Trophoblast cell (in vitro differentiated cells and primary cell): ENCODE data around the gene KLHL41.

Source experiments
- DNase-seq, 2 donors: peaks; one replicate each; pipeline ENCODE4 v3.0.0-alpha.2; 2016
- H2AFZ ChIP-seq: 2 replicates; pipeline ENCODE4 v1.6.1; 2013; ENCODE audit warnings: low read length, moderate library complexity, mild to moderate bottlenecking; ENCODE audit not compliant: insufficient read depth, poor library complexity
- H2AK5ac ChIP-seq: 2 replicates; pipeline ENCODE4 v1.6.1; 2013; ENCODE audit warnings: mild to moderate bottlenecking, low read length
- H2BK120ac ChIP-seq: 2 replicates; pipeline ENCODE4 v1.6.1; 2013; ENCODE audit warnings: low read length, mild to moderate bottlenecking, moderate library complexity; ENCODE audit not compliant: insufficient read depth, poor library complexity
- H2BK12ac ChIP-seq: 2 replicates; pipeline ENCODE4 v1.6.1; 2013; ENCODE audit warnings: mild to moderate bottlenecking, low read length, moderate library complexity
- H2BK5ac ChIP-seq: 2 replicates; pipeline ENCODE4 v1.6.1; 2013; ENCODE audit warnings: low read length, low read depth, moderate library complexity, mild to moderate bottlenecking; ENCODE audit not compliant: poor library complexity
- H3K14ac ChIP-seq: 2 replicates; pipeline ENCODE4 v1.6.1; 2013; ENCODE audit warnings: mild to moderate bottlenecking, low read length
- H3K18ac ChIP-seq: 2 replicates; pipeline ENCODE4 v1.6.1; 2013; ENCODE audit warnings: mild to moderate bottlenecking, low read length
- H3K23ac ChIP-seq: 2 replicates; pipeline ENCODE4 v1.6.1; 2013; ENCODE audit warnings: low read length
- H3K27ac ChIP-seq: 2 replicates; pipeline ENCODE4 v1.5.1; 2013; ENCODE audit warnings: low read depth, mild to moderate bottlenecking, inconsistent platforms, low read length, moderate library complexity
- H3K27me3 ChIP-seq: 2 replicates; pipeline ENCODE4 v1.6.1; 2013; ENCODE audit warnings: inconsistent platforms, mild to moderate bottlenecking, low read length, moderate library complexity; ENCODE audit not compliant: insufficient read depth
- H3K36me3 ChIP-seq, 2 experiments: 1 replicate in 1 of 2; 2 replicates in 1 of 2; pipeline ENCODE4 v1.6.1; 2013; ENCODE audit warnings: low read length in 2 of 2, mild to moderate bottlenecking in 2 of 2, moderate library complexity in 1 of 2; ENCODE audit not compliant: insufficient read depth in 2 of 2, control insufficient read depth in 1 of 2
- H3K4ac ChIP-seq: 2 replicates; pipeline ENCODE4 v1.6.1; 2013; ENCODE audit warnings: low read depth, mild to moderate bottlenecking, low read length, moderate library complexity
- H3K4me1 ChIP-seq, 2 experiments: 1 replicate in 1 of 2; 2 replicates in 1 of 2; pipeline ENCODE4 v1.6.1; 2013; ENCODE audit warnings: low read length in 2 of 2, mild to moderate bottlenecking in 2 of 2, moderate library complexity in 1 of 2; ENCODE audit not compliant: insufficient read depth in 2 of 2, control insufficient read depth in 1 of 2
- H3K4me2 ChIP-seq: 2 replicates; pipeline ENCODE4 v1.6.1; 2013; ENCODE audit warnings: inconsistent platforms, mild to moderate bottlenecking, low read length, moderate library complexity
- H3K4me3 ChIP-seq: 2 replicates; pipeline ENCODE4 v1.5.1; 2013; ENCODE audit warnings: mild to moderate bottlenecking, low read depth, low read length, inconsistent platforms
- H3K79me1 ChIP-seq: one replicate; pipeline ENCODE4 v1.6.1; 2013; ENCODE audit warnings: low read length
- H3K79me2 ChIP-seq: 2 replicates; pipeline ENCODE4 v1.6.1; 2013; ENCODE audit warnings: low read length, mild to moderate bottlenecking; ENCODE audit not compliant: control insufficient read depth, insufficient read depth, poor library complexity
- H3K9ac ChIP-seq: 2 replicates; pipeline ENCODE4 v1.6.1; 2013; ENCODE audit warnings: mild to moderate bottlenecking, low read length
- H3K9me3 ChIP-seq: 2 replicates; pipeline ENCODE4 v1.6.1; 2013; ENCODE audit warnings: low read depth, mild to moderate bottlenecking, control low read depth, inconsistent platforms, low read length; ENCODE audit not compliant: insufficient read depth
- H4K12ac ChIP-seq: 2 replicates; pipeline ENCODE4 v1.6.1; 2013; ENCODE audit warnings: low read depth, mild to moderate bottlenecking, low read length, moderate library complexity
- H4K8ac ChIP-seq: 2 replicates; pipeline ENCODE4 v1.6.1; 2013; ENCODE audit warnings: low read depth, mild to moderate bottlenecking, low read length, moderate library complexity
- H4K91ac ChIP-seq: one replicate; pipeline ENCODE4 v1.6.1; 2013; ENCODE audit warnings: low read depth, mild to moderate bottlenecking, low read length, moderate library complexity
- WGBS: extraction: QIAGEN DNeasy Blood & Tissue Kit; methylation state at CpG from one replicate; pipeline ENCODE4 v1.1.7; 2013; ENCODE audit warnings: missing lambda C conversion rate; ENCODE audit not compliant: insufficient read length, insufficient coverage; ENCODE audit errors: extremely low coverage; 5-methylcytosine and 5-hydroxymethylcytosine counted together

KLHL41 gene

GRCh38 chr2:169507698-169508097 lies 1.8 kb upstream of the KLHL41 start:
- Histone ChIP-seq H3K79me1 (no peaks in the 10 kb centered on the region), H3K79me2 (no peaks in the 10 kb centered on the region), H3K9me3 (no peaks in the 10 kb centered on the region), H2BK5ac (no peak overlapping the region), H4K8ac (no peak overlapping the region), H3K4ac (no peak overlapping the region), H4K12ac (no peak overlapping the region), H3K4me3 (no peak overlapping the region), H2AK5ac (no peak overlapping the region), H3K23ac (no peak overlapping the region), H3K14ac (no peak overlapping the region), H2AFZ (no peak overlapping the region), H3K9ac (no peak overlapping the region), H3K27me3 (no peaks in the 10 kb centered on the region), H3K27ac (no peak overlapping the region), H3K36me3 (peaks cover 0 to 3% of the 10 kb centered on the region in 2 experiments), H4K91ac (no peak overlapping the region), H3K4me1 (no peaks in the 10 kb centered on the region), H2BK120ac (no peak overlapping the region), H2BK12ac (no peak overlapping the region), H3K18ac (no peak overlapping the region), H3K4me2 (no peak overlapping the region)
- DNase-seq = peak in 1 of 2 donors; percentile 2

- Histone ChIP-seq H4K8ac (no peak overlapping the region), H2AFZ (no peak overlapping the region), H2AK5ac (no peak overlapping the region), H3K14ac (no peak overlapping the region), H3K4ac (no peak overlapping the region), H3K4me2 (no peak overlapping the region), H3K79me1 (no peaks in the 10 kb centered on the region), H3K27me3 (no peaks in the 10 kb centered on the region), H3K9me3 (no peaks in the 10 kb centered on the region), H3K18ac (no peak overlapping the region), H3K27ac (no peak overlapping the region), H3K9ac (no peak overlapping the region), H3K4me1 (no peaks in the 10 kb centered on the region), H3K4me3 (no peak overlapping the region), H4K12ac (no peak overlapping the region), H2BK5ac (no peak overlapping the region), H3K36me3 (peaks cover 0 to 3% of the 10 kb centered on the region in 2 experiments), H3K23ac (no peak overlapping the region), H2BK120ac (no peak overlapping the region), H2BK12ac (no peak overlapping the region), H3K79me2 (no peaks in the 10 kb centered on the region), H4K91ac (no peak overlapping the region)
- no CpG with 5 or more reads among the region's 8 CpGs for WGBS
- DNase-seq = no peak
Observed at GRCh38 chr2:169509955-169510354, 453 bp downstream of the KLHL41 start.

DNA sequence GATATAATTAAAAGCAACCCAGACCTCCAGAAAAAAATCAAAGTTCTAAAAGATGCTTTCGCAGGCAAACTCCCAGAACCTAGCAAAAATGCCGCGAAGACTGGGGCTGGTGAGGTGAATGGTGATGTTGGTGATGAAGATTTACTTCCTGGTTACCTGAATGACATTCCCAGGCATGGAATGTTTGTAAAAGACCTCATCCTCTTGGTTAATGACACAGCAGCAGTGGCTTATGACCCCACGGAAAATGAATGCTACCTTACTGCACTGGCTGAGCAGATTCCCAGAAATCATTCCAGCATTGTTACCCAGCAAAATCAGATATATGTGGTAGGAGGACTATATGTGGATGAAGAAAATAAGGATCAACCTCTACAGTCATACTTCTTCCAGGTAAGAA lies 994 bp downstream of the KLHL41 start:
- Histone ChIP-seq H2AK5ac (no peak overlapping the region), H4K12ac (no peak overlapping the region), H2AFZ (no peak overlapping the region), H2BK5ac (no peak overlapping the region), H3K36me3 (peaks cover 0 to 1% of the 10 kb centered on the region in 2 experiments), H3K27me3 (no peaks in the 10 kb centered on the region), H3K4me3 (no peak overlapping the region), H3K79me2 (no peaks in the 10 kb centered on the region), H3K4ac (no peak overlapping the region), H4K91ac (no peak overlapping the region), H3K14ac (no peak overlapping the region), H3K4me1 (no peaks in the 10 kb centered on the region), H3K79me1 (no peaks in the 10 kb centered on the region), H2BK12ac (no peak overlapping the region), H3K4me2 (no peak overlapping the region), H2BK120ac (no peak overlapping the region), H3K18ac (no peak overlapping the region), H3K9ac (no peak overlapping the region), H3K9me3 (no peaks in the 10 kb centered on the region), H3K23ac (no peak overlapping the region), H3K27ac (no peak overlapping the region), H4K8ac (no peak overlapping the region)
- DNase-seq = no peak
- no CpG with 5 or more reads among the region's 4 CpGs for WGBS

DNA sequence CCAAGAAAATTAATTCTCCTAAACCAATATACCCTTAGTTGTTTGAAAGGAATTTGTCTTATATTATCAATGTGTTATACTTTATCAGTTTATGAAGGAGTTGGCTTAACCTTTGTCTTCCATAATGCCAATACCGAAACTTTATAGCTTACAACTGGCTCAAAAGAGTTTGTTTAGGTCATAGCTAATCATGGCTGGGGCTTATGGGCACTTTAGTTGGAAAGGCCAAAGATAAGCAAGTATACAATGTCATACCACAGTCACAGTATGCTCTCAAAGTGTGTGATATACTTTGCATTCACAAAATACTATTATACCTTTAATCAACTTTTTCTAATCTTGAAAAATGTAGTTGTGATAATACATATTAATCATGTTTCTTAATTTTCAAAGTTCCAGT lies 2.3 kb downstream of the KLHL41 start:
- Histone ChIP-seq H2AK5ac (no peak overlapping the region), H3K4me2 (no peak overlapping the region), H3K9ac (no peak overlapping the region), H3K4me3 (no peak overlapping the region), H3K27me3 (no peaks in the 10 kb centered on the region), H4K91ac (no peak overlapping the region), H3K4ac (no peak overlapping the region), H2BK120ac (no peak overlapping the region), H3K23ac (no peak overlapping the region), H3K4me1 (no peaks in the 10 kb centered on the region), H3K18ac (no peak overlapping the region), H3K36me3 (no peaks in the 10 kb centered on the region), H3K79me2 (no peaks in the 10 kb centered on the region), H2BK12ac (no peak overlapping the region), H3K27ac (no peak overlapping the region), H3K14ac (no peak overlapping the region), H2AFZ (no peak overlapping the region), H3K9me3 (no peaks in the 10 kb centered on the region), H4K8ac (no peak overlapping the region), H3K79me1 (no peaks in the 10 kb centered on the region), H2BK5ac (no peak overlapping the region), H4K12ac (no peak overlapping the region)
- WGBS = no CpG with 5 or more reads among the region's 1 CpG
- DNase-seq = no peak
